KBM-7 (cell line): Measurements from ENCODE around the gene ITGA3.

Experiments
- DNase-seq: peaks from one replicate; pipeline ENCODE4 v3.0.0-alpha.2; 2015
- in situ Hi-C: fragments of 300-500 bp; cut with MboI; formaldehyde crosslinking; loops from 2 replicates; pipeline ENCODE4 v1.14.3; 2020; ENCODE audit warnings: low sequenced_read_pairs, low pct_unique_long_range_greater_than_20kb, mixed read lengths

Gene ITGA3

DNA sequence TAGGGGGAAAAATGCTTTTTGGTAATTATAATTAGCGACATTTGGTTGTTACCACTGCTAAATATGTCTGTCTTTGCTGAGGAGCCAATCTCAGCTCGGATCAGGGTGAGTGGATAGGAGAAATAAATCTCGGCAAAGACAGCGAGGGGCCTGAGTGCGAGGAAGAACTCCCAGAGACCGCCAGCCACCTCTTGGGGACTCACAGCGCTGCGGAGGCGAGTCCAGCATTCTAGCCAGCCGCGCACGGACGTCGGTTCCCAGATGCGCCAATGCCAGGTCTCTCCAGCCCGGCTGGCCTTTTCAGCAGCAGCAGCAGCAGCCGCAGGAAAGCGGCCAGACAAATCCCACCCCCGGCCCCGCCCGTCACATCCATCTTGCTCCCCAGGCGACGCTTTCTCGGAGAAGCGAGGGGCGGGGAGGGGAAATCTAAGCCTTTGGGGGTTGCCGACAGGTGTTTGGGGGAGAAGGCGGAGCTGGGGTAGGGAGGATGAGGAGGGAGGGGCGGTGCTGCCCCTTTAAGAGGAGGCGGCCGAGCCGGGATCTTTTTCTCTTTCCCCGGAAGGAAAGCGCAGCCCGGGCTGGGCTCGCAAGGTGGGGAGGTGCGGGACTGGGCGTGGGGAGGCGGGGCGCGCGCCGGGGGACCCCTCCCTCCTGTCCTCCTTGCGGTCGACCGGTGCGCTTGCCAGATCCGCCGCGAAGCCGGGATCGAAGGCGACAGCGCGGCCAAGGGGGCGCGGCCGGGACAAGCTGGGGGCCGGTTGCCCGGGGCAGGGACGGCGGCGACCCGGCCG is at the start of gene ITGA3:
ITGA3 (plus strand) TSS at position 685 of the 791 bp plus-strand sequence. CDS start 330 bp downstream, outside the sequence.
- peak; percentile 28 for DNase-seq

DNA sequence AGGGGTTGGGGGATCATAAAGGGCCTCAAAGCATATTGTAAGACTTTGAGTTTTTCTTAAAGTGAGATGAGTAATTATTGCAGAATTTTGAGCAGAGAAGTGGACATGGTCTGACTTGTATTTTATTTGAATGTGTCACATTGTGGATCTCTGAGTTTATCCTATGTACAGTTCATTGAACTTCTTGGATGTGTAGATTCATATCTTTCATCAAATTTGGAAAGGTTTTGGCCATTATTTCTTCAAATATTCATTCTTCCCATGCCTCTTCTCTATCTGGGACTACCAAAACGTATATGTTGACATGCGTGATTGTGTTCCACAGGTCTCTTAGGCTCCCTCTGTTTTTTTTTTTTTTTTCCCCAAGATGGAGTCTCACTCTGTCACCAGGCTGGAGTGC is 46.6 kb upstream of the ITGA3 start:
- in situ Hi-C loops, result loop anchor here (10.0 kb wide), 1 partner anchor 144 kb away; no protein-coding TSS in a partner anchor
- no peak for DNase-seq

More for the DNA sequence above, at the start of gene ITGA3:
- in situ Hi-C loops, result no loop called here

DNA sequence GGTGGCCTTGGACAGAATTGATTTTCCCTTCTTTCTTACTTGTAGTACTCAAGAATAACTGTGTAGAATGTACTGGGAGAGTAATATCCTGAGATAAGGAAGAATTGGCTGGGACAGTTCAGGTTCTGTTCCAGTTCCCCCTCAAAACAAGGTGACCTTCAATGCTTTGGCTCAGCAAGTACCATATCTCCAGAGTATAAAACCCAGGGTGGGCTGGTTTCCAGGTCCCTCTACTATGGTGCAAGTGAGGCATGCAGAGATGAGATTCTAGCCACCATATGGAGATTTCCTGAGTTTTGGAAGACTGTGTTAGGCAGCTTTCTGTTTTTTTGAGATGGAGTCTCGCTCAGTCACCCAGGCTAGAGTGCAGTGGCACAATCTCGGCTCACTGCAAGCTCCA is 42.8 kb upstream of the ITGA3 start:
- no peak for DNase-seq
- in situ Hi-C loops, result no loop called here

DNA sequence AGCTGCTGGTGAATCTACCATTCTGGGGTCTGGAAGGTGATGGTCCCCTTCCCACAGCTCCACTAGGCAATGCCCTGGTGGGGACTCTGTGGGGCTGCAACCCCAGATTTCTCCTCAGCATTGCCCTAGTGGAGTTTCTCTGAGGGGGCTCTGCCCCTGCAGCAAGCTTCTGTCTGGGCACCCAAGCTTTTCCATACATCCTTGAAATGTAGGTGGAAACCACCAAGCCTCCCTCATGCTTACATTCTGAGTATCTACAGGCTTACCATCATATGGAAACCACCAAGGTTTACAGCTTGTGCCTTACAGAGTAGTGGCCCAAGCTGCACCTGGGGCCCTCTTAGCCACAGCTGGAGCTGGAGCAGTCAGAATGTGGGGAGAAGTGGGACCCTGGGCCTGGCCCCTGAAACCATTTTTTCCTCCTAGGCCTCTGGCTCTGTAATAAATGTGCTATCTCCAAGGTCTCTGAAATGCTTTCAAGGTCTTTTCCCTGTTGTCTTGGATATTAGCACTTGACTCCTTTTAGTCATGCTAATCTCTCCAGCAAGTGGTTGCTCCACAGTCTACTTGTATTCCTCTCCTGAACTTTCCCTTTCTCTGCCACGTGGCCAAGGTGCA is 41.3 kb upstream of the ITGA3 start:
- in situ Hi-C loops, result no loop called here
- no peak for DNase-seq

DNA sequence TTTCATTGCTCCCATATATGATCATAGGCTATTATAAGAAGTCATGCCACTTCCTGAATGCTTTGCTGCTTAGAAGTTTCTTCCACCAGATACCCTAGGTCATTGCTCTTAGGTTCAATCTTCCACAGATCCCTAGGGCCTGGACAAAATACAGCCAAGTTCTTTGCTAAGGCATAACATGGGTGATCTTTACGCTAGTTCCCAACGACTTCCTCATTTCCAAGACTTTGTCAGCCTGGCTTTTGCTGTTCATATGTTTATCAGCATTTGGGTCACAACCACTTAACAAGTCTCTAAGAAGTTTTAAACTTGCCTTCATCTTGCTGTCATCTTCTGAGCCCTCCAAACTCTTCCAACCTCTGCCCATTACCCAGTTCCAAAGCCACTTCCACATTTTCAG is 40.8 kb upstream of the ITGA3 start:
- DNase-seq, result peak; percentile 18
- in situ Hi-C loops, result no loop called here

DNA sequence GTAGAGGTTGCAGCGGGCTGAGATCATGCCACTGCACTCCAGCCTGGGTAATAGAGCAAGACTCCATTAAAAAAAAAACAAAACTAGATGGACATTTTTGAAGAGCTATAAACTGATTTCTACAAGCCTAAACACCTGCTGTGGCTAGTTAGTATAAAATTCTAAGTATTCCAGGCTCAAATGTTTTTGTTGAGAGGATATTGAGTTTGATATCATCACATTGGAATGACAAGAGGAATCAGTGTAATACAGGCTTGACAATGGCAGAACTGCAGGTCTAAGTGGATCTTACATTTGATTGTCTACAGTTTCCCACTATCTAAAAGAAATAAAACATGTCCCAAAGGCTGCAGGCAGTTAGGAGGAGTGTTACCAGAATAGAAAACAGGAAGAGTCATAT is 37.0 kb upstream of the ITGA3 start:
- no peak for DNase-seq
- in situ Hi-C loops, result no loop called here

DNA sequence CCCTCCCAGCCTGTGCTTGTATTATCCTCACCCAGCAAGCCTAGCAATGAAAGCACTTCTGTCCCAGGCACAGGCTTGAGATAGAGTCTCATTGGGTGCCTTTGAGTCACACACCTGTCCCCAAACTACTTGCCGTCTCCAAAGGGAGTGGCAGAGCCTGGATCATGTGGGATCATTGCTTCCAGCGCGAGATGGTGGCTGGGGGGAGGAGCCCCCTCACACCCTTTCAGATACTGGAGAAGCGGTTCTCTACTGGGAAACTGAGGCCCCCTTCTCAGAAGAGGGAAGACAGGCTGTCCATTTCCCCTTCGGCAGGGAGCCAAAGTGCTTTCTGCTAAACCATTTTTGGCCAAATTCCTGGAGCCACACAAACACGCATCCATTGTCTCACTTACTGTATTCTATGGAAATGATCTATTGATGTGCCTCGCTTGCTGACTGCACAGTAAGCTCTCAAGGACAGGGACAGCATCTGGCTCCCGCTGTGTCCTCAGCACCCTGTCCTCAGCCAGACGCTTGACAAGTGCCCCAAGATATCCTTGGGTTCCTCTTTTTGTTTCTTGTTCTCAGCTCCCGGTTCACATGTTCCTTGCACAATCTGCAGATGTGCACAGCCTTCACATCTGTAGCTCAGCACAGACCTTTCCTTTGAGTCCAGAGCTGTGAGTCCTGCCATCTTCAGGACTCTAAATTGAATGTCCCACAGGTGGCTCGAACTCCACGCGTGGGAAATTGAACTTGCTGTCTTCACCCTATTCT is 34.9 kb upstream of the ITGA3 start:
- in situ Hi-C loops, result no loop called here
- DNase-seq, result peak; percentile 68

DNA sequence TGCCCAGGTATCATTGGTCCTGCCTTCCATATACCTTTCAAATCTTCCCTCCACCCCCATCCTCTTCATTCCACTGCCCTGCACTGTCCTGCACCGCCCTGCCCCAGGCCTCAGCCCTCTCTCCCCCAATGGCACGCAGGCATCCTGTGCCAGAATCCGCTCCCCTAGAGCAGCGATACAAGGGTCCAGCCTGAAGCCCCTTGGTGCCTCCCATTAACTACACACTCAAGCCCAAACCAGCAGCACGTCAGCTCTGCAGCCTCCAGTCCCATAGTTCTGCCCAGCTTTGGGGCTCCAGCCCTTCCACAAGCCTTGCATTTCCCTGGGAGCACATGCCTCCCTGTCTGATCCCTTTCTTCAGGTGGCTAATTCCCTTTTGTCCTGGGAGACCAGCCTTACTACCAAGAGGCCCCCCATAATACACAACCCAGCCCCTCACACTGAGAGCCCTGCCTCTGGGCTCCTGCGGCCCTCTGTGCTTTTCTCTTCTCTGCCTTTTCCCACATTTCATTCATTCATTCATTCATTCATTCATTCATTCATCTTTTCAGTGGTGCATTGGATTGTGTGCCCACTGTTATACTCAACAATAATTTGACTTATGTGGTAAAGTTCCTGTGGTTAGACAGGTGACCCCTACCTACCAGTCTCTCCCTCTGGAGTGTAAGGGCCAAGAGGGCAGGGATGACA is 34.1 kb upstream of the ITGA3 start:
- DNase-seq, result no peak
- in situ Hi-C loops, result no loop called here

DNA sequence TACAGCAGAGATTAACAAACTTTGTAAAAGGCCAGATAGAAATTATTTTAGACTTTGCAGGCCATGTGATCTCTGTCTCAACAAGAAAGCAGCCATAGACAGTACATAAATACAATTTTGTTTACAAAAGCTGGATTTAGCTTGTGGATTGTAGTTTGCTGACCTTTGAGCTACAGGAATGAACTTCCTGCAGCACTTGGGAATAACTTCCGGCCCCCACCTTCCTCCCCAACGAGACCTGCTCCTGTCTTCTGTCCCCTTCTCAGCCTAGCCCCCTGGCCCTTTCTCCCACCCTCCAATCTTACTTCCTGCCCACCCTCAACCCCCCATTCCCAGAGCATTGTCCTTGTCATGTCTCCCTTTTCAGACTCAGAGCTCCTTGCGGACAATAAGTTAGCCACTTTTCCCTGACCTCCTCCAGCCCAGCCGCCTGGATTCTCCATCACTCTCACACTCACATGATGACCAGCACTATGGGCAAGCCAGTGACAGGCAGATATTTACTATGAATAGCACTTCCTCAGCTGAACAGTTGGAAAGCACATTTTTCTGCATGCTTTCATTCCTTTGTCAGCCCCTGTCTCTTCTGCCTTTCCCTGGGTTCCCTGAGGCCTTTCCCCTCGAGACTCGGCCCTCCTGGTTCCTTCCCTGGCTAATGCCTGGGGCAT is 33.3 kb upstream of the ITGA3 start:
- in situ Hi-C loops, result no loop called here
- DNase-seq, result no peak

DNA sequence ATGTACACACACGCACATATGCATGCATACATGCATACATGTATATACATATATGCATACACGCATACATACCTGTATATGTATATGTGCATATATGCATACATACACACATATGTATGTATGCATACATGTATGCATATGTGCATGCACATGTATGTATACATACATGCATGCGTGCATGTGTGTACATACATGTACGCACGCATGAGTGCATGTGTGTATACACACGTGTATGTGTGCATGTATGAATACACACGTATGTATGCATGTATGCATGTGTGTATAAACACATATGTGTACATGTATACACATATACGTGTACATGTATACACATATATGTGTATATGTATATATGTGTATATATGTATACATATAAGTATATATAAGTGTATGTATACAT is 32.4 kb upstream of the ITGA3 start:
- in situ Hi-C loops, result no loop called here

DNA sequence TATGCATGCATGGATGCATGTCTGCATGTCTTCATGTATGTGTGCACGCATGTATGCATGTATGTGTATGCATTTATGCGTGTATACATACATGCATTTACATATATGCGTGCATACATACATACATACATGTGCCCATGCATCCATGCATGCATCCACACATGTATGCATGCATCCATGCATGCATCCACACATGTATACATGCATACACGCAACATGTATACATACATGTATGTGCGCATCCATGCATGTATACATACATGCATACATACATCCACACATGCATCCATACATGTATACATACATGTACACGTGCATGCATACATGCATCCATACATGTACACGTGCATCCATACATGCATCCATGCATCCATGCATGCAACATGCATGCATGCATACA is 31.1 kb upstream of the ITGA3 start:
- in situ Hi-C loops, result no loop called here

More for the DNA sequence above, 32.4 kb upstream of the ITGA3 start:
- no peak for DNase-seq

DNA sequence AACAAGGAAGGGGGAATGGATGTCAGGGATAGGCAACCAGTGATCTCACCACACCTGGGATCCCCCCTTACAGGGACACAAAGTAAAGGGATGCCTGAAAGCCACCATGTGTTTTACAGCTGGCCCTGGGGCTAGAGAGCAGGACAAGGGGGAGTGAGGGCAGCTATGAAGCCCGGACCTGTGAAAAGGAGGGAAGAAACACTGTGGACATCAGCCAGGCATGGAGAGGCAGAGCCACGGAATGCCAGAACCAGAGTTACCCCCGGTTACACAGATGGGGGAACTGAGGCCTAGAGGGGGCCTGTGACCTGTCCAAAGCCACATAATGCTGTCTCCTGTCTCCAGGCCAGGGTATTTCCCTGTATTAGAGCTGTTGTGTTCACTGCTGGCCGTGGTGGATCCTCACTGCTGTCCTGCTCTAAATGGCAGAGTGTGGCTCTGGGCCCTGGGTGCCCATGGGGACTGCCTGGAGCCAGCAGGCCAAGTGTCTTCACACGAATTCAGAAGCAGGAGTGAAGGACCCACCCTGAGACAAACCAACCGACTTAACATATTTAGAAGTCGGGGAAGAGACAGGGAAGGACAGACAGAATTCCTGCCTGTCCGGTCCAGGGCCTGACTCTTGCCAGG is 29.7 kb upstream of the ITGA3 start:
- DNase-seq, result no peak
- in situ Hi-C loops, result no loop called here

More for the DNA sequence above, 31.1 kb upstream of the ITGA3 start:
- DNase-seq, result no peak

DNA sequence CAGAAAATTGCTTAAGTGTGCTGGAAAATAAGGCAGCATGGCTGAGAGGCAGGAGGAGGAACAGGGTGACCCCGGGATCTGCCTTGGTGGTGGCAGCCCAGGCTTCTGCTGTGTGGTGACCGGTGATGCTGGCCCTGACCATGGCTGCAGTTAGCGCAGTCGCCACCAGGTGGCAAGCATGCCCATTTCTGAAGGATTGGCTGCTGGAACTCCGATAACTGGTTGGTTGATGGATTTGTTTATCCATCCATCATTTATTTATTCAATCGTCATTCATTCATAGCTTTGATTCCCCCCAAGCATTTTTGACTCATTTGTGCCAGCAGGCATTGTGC is 29.1 kb upstream of the ITGA3 start:
- DNase-seq, result peak; percentile 82
- in situ Hi-C loops, result no loop called here

DNA sequence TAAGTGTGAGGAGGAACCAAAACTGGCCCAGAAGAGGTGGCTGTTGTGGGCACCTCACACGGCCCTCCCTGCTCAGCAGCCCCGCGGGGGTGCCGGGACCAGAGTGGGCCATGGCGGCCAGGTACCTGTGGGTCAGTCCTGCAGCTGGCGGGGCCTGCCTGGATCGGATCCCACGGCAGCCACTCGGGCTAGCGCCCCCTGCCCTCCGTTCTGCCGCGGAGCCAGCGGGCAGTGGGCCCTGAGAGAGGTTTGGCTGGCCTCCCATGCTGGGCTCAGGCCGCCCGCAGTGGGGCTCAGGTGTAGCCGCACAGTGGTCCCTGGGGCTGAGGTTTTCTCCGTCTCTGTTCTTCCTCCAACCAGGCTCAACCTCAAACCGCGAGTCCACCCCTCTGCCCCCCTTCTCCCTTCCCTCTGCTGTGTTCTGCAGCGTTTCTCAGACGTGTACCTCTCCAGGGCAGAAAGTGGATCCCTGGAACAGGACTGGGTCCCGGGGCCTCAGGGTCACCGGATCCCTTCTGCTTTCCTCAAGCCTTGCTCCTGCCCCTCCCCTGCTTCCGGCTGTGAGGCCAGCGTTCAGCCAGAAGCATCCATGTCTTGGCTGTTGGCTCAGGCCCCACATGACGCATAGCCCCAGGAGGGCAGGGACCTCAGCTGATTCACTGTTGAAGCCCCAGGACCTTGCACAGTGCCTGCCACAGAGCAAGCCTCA is 28.6 kb upstream of the ITGA3 start:
- in situ Hi-C loops, result no loop called here
- DNase-seq, result no peak

DNA sequence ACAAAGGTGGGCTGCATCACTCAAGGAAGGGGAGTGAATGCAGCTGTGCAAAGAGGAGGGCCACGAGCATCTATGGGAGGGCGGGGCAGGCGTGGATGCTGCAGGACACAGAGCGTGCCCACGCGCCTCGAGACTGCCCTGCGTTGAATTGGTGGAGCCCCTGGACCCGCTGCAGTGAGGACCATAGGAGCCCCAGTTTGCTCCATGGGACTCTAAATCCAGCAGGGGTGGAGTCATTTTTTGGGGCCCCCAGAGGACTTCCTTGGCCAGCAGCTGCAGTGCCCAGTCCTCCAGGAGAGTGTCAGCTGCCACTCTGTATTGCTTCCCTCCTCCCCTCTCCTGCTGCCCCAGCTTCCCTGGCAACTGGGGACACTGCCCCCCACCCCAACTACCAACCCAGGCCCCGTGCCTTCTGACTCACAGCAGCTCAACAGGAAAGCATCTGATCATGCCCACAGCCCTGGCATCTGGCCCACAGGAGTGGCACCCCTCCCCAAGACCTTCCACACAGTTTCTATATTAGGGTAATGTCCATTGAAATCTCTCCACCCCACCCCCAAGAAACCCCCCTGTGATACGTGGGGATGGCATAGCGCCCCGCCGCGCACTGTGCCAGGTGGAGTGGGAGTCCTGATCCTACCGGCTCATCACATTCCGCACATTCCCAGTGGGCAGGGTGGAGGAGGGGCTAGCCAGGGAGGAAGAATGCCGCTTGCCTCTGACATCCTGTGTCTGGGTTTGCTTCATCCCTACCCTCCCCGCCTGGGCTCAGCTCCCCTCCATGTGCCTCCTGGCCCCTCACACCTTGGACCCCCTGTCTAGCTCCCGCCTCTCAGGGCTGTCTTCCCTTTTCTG is 27.8 kb upstream of the ITGA3 start:
- in situ Hi-C loops, result no loop called here
- no peak for DNase-seq

DNA sequence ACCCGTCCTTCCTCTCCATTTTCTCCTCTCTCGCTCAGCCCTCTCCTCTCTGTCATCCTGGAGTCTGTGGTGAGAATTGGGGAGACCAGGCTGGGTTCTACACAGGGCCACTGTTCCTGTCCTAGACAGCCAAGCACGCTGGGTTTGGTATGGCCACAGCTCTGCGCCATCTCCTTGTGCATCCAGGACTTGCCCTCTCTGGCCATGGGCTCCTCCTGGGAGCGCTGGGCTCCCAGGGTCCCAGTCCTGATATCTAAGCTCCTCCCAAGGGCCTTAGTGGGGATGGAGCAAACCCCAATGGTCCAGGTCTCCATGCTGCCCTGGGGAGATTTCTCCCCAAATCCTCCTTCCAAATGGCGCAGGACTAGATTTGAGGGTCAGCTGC is 27.2 kb upstream of the ITGA3 start:
- DNase-seq, result no peak
- in situ Hi-C loops, result no loop called here

DNA sequence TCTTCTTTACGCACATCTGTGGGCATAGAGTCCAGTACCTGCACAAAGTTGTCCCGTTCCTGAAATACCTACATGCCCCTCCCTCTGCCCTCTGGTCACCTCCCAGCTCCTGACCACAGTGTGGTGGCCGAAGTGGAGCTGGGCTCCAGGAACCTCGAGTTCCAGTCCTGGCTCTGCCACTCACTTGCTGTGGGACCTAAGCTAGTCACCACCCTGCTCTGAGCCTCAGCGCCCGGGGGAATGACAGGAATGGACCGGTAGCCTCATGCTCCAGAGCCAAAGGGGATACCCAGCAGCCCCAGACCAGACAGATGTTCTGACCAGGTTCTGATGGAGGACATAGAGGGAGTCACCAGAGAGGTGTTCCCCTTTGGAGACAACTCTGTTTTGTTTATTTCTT is 26.7 kb upstream of the ITGA3 start:
- in situ Hi-C loops, result no loop called here
- DNase-seq, result no peak
